GM19238 (cell line): Measurements from ENCODE around the gene FEZ2.
A peak's percentile ranks its signal among the peaks of the same experiment; 100 is the strongest.
"Not testable (repeated sequence)": the region's sequence is repeated elsewhere in the genome, so short reads cannot be mapped to it uniquely, and the experiment has no call there.

ENCODE experiments used
- DNase-seq: peaks from one replicate; pipeline ENCODE4 v3.0.0; 2011; ENCODE audit warnings: low spot score; ENCODE audit not compliant: insufficient read length

Gene FEZ2, protein sequence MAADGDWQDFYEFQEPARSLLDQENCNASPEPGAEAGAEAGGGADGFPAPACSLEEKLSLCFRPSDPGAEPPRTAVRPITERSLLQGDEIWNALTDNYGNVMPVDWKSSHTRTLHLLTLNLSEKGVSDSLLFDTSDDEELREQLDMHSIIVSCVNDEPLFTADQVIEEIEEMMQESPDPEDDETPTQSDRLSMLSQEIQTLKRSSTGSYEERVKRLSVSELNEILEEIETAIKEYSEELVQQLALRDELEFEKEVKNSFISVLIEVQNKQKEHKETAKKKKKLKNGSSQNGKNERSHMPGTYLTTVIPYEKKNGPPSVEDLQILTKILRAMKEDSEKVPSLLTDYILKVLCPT

DNA sequence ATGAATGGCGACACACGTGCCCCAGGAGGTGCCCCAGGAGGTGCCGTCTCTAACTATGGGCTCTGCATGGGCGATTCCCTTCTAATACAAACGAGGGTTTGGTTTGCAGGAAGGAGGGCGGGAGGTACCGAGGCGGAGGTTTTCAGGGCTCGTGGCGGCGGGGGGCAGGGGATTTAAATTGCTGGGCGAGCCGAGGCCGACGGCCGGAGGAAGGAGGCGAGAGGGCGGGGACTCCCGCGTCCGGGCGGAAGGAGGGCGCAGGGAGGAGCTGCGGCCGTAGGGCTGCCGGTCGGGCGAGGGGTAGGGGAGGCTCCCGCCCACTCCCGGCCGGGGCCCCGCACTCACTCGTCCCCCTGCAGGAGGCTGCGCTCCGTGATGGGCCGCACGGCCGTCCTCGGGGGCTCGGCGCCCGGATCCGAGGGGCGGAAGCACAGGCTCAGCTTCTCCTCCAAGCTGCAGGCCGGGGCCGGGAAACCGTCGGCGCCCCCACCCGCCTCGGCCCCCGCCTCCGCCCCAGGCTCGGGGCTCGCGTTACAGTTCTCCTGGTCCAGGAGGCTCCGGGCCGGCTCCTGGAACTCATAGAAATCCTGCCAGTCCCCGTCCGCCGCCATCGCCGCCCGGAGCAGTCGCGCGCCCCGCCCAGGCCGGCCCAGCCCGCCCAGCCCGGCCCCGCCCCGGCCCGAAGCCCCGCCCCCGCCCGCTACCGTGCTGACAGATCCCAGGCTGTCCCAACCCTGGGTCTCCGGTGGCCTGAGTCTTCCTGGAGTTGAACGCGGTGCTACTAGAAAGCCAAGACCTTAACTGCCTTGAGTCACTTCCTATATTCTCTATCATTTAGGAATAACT, at the start of gene FEZ2:
Gene FEZ2 (minus strand): TSS at position 637 of the 846 bp plus-strand sequence. CDS start 26 bp downstream, at position 611.
- DNase-seq: peak; percentile 85

- DNase-seq: no peak
These were observed 37.1 kb upstream of the FEZ2 start for GRCh38 chr2:36634981-36635597.

- no peak for DNase-seq
These were observed 35.6 kb upstream of the FEZ2 start for GRCh38 chr2:36633470-36634092.

GRCh38 chr2:36626756-36627155, 28.8 kb upstream of the FEZ2 start:
- DNase-seq: no peak

DNA sequence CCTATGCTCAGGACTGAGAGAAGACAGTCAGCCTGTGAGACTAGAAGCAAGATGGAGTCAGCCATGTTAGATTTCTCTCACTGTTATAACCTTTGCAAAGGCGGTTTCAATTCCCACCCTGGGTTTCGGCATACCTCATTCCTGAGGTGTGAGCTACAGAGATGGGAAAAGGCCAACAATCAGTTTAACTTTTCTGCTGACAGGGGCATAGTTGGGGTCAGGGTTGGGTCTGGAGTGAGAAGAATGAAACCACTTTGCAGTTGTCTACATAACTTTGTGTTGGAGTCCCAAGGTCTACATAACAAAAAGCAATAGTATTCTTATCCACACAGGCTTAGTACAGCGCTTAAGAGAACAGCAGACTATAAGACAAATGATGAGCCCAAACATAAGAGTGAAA, 28.1 kb upstream of the FEZ2 start:
- no peak for DNase-seq

GRCh38 chr2:36625304-36625703, 27.3 kb upstream of the FEZ2 start:
- DNase-seq: no peak

GRCh38 chr2:36620321-36620720, 22.4 kb upstream of the FEZ2 start:
- DNase-seq: no peak

DNA sequence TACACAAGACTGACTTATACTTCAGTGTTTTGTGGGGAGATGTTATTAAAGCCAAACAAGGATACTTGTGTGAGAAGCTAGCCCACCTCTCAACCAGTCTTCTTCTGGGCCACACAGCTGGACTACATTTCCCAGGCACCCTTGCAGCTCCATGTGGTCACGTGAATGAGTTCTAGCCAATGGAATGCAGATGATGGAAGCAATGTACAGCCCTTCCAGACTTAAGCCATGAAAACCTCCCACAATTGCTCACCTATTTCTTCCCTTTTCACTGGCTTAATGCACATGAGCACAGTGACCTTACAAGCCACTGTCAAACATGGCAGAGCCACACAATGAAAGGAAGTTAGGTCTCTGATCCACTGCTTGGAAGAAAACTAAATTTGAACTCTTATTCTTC, 20.4 kb upstream of the FEZ2 start:
- DNase-seq: peak; percentile 13

DNA sequence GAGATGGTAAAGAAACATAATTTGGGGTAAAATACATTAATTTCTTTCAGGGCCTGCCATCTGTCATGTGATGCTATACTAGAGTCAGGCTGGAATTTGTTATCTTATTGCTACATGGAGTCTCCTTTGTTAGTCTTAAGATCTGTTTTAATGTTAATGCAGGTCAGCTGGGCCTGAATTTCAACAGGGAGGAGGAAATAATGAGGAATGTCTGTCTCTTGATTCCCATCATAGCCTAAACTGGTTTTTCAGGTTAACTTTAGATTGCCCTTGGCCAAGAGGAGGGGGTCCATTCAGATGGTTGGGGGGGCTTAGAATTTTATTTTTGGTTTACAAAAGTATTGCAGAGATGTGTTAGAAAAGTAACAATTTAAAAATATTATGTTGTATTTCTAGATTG, 19.0 kb upstream of the FEZ2 start:
- no peak for DNase-seq

GRCh38 chr2:36615222-36615621, 17.3 kb upstream of the FEZ2 start:
- no peak for DNase-seq

GRCh38 chr2:36613801-36614200, 15.8 kb upstream of the FEZ2 start:
- no peak for DNase-seq

- no peak for DNase-seq
These were observed 13.5 kb upstream of the FEZ2 start for GRCh38 chr2:36611316-36611990.

GRCh38 chr2:36609507-36609906, 11.5 kb upstream of the FEZ2 start:
- no peak for DNase-seq

DNA sequence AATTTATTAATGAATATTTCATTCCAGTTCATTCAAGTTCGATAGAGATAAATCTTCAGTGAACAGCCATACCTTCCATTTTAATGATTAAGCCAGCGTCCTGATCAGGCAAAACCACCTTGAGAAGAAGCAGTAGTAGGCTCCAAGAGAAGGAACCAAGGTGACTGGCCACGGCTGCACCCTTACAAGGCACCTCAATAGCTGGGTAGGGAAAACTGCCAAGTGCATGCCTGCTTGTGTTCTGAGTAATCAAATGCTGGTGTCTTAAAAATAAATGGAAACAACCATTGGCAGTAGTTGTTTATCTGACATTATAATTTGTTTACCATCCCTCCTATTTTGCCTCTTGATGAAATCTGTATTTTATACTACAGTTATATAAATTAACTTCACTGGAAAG, 10.0 kb upstream of the FEZ2 start:
- DNase-seq: no peak

DNA sequence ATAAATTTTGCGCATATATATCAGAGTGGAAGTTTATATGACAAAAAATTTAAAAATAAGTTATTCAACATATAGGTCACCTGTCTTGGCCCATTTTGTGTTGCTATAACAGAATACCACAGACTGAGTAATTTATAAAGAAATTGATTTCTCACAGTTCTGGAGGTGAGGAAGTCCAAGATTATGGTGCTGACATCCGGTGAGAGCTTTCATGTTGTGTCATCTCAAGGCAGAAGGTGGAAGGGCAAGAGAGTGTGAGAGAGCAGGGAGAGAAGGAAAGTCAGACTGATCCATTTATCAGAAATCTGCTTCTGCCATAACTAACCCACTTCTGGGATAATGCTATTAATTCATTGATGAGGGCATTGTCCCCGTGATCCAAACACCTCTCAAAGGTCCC, 9.0 kb upstream of the FEZ2 start:
- DNase-seq: no peak

DNA sequence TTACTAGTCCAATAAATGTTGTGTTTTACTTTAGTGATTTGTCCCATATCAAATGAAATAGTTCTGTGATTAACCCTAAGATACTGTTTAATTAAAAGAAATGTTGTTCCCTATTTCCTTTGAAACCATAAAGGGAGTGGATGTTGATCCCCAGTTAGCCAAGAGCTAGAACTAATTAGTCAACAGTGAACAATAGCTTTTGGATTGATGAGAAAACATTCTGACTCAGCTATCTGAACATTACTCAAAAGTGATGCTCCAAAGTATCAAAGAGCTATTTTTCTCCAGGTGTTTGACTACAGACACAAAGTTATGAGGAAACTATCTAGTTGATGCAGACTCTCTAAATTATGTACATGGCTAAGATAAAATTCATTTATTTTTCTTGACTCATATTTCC, 7.3 kb upstream of the FEZ2 start:
- DNase-seq: no peak

- not testable (repeated sequence) for DNase-seq
These were observed 5.7 kb upstream of the FEZ2 start for GRCh38 chr2:36603629-36604028.

DNA sequence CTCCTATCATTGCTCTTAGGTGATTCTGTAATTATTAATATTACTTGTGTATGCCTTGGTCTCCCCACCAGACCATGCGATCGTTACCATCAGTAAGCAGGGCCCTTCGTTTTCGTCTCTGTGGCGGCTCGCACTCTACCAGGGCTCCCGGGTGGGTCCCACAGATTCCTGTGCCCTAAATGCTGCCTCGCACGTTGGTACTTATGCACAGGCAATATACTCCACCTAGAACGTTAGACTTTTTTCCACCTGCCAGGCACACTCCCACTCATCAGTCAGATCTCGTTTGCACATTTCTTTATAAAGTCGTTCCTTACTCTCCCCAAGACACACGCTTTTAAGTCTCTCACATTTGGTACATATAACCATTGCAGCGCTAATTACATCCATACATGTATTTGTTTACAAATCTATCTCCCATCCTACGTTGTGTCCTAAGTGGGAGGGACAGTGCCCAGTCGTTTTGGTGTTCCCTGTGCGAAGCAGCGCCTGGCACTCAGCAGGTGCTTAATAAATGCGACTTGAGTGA, 901 bp downstream of the FEZ2 start:
- no peak for DNase-seq

DNA sequence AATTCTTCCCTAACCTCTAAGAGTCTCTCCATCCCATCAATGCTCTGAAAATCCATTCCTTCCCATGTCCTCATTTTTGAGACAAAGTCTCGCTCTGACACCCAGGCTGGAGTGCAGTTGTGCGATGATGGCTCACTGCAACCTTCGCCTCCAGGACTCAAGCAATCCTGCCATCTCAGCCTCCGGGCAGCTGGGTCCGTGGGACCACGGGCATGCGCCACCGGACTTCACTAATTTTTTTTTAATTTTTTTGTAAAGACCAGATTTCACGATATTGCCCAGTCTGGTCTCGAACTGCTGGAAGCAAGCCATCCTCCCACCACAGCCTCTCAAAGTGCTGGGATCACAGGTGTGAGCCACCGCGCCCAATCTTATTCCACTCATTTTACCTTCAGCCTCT, 1.6 kb downstream of the FEZ2 start:
- DNase-seq: no peak

DNA sequence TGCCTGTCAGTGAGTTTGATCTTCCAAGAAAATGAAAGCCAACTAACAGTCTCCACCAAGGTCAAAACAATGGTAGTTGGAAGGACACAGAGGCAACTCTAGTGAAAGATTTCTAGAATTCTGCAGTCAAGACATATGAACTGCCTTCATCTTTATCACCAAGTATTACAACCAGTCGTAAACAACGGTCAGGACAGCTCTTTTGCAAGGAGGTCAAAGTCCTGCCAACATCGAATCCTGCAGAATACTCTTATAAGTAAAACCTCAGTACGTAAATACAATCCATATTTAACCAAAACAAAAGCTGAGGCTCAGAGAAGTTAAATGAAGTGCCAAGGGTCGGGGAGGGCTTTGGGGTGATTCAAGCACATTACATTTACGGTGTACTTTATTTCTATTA, 3.1 kb downstream of the FEZ2 start:
- no peak for DNase-seq

GRCh38 chr2:36589230-36589630, 8.7 kb downstream of the FEZ2 start:
- DNase-seq: no peak
